ENCODE measurements around the gene VRK3.
A peak's percentile ranks its signal among the peaks of the same experiment; 100 is the strongest.

VRK3 gene

DNA sequence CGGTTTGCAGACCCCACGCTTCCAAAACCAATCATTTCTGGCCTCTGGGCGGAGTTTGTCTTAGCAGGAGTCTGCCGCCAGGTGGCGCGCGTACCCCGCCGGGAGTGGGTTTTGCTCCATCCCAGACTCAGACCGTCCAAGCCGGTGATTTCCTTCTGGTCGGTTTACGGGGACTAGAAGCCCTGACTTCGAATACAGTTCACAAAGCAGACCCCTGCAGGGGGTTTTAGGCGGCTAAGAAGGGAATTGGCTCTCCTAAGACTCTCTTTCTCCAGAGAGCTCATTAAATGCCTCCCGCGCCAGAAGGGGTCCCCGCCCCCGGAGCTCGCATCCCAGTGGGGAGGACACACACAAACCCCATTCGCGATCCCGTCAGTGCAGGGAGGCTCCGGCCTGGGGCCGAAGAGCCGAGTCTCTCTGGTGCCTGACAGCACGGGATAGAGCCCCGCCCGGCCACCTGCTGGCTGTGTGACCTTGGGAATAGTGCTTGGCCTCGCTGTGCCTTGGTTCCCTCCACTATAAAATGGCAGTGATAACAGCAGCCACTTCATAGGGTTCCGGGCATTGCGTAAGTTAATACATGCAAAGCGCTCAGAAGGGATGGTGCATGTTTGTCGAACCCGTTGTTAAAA, 87.3 kb downstream of the VRK3 start:
- peak overlapping the region; percentile 20 for H3K4me3 ChIP-seq (ENCODE audit: low read depth, low read length)
- TF ChIP-seq, protein P1, sequence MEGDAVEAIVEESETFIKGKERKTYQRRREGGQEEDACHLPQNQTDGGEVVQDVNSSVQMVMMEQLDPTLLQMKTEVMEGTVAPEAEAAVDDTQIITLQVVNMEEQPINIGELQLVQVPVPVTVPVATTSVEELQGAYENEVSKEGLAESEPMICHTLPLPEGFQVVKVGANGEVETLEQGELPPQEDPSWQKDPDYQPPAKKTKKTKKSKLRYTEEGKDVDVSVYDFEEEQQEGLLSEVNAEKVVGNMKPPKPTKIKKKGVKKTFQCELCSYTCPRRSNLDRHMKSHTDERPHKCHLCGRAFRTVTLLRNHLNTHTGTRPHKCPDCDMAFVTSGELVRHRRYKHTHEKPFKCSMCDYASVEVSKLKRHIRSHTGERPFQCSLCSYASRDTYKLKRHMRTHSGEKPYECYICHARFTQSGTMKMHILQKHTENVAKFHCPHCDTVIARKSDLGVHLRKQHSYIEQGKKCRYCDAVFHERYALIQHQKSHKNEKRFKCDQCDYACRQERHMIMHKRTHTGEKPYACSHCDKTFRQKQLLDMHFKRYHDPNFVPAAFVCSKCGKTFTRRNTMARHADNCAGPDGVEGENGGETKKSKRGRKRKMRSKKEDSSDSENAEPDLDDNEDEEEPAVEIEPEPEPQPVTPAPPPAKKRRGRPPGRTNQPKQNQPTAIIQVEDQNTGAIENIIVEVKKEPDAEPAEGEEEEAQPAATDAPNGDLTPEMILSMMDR (IDR thresholded peaks at IDR 0.05; ENCODE audit: low read depth, low read length) = peak; percentile 98
- DNase-seq (ENCODE audit: low read depth, low spot score) = peak; percentile 65
- in situ Hi-C loops (cut with HindIII; ENCODE audit: low sequenced_read_pairs) = no loop called here

DNA sequence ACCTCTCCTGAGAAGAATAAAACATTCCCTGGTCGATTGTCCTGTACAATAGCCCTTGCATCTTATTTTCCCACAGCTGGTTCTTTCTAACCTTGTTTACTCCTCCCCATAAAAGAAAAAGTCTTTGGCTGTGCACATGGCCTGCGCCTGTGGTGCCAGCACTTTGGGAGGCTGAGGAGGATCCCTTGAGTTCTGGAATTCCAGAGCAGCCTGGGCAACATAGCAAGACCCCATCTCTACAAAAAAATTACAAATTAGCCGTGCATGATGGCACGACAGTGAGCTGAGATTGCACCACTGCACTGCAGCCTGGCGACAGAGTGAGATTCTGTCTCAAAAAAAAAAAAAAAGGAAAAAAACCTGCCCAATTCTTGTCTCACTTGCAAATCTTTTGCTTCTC, 88.6 kb downstream of the VRK3 start:
- in situ Hi-C loops (cut with HindIII; ENCODE audit: low sequenced_read_pairs) = no loop called here
- TF ChIP-seq, protein P1 (IDR thresholded peaks at IDR 0.05; ENCODE audit: low read depth, low read length) = no peak
- H3K4me3 ChIP-seq (ENCODE audit: low read depth, low read length) = no peak overlapping the region
- DNase-seq (ENCODE audit: low read depth, low spot score) = no peak

DNA sequence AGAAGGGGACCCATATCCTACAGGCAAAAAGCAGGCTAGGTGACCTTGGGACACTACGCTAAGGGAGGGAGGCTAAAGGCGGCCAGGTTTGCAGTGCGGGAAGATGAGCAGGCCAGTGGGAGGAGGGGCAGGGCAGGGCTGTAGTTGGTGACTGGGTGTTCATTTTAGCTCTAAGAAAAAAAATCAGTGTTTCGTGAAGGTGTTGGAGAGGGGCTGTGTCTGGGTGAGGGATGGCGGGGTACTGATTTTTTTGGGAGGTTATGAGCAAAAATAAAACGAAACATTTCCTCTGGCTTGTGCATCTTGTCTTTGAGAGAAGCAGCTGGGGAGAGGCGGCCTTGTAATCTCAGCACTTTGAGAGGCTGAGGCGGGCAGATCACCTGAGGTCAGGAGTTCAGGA, 91.5 kb downstream of the VRK3 start:
- no peak for DNase-seq (ENCODE audit: low read depth, low spot score)
- in situ Hi-C loops (cut with HindIII; ENCODE audit: low sequenced_read_pairs) = no loop called here
- H3K4me3 ChIP-seq (ENCODE audit: low read depth, low read length) = no peak overlapping the region

DNA sequence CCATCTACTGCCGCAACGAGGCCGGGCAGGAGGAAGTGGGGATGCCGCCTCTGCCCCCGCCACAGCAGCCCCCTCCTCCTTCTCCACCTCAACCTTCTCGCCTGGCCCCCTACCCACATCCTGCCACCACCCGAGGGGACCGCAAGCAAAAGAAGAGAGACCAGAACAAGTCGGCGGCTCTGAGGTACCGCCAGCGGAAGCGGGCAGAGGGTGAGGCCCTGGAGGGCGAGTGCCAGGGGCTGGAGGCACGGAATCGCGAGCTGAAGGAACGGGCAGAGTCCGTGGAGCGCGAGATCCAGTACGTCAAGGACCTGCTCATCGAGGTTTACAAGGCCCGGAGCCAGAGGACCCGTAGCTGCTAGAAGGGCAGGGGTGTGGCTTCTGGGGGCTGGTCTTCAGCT, 92.4 kb downstream of the VRK3 start:
- H3K4me3 ChIP-seq (ENCODE audit: low read depth, low read length) = no peak overlapping the region
- no peak for DNase-seq (ENCODE audit: low read depth, low spot score)
- in situ Hi-C loops (cut with HindIII; ENCODE audit: low sequenced_read_pairs) = no loop called here
- TF ChIP-seq, protein P1 (IDR thresholded peaks at IDR 0.05; ENCODE audit: low read depth, low read length) = no peak

More for the DNA sequence above, 91.5 kb downstream of the VRK3 start:
- TF ChIP-seq, protein P1 (IDR thresholded peaks at IDR 0.05; ENCODE audit: low read depth, low read length) = no peak

DNA sequence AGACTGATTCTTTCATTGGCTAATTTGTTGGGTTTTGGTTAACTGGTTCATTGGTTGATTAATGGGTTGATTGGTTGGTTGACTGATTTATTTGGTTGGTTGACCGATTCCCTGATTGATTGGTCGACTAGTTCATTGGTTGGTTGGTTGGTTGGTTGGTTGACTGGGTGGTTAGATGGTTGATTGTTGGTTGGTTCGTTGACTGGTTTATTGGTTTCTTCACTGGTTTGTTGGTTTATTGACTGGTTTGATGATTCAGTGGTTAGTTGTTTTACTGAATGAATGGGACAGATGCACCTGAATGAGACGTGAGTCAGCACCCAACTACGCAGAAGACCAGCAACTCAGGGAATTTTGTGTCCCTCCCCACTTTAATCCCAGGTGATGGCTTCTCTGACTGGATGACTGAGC, 93.1 kb downstream of the VRK3 start:
- in situ Hi-C loops (cut with HindIII; ENCODE audit: low sequenced_read_pairs) = no loop called here
- TF ChIP-seq, protein P1 (IDR thresholded peaks at IDR 0.05; ENCODE audit: low read depth, low read length) = no peak
- no peak for DNase-seq (ENCODE audit: low read depth, low spot score)
- H3K4me3 ChIP-seq (ENCODE audit: low read depth, low read length) = no peak overlapping the region

DNA sequence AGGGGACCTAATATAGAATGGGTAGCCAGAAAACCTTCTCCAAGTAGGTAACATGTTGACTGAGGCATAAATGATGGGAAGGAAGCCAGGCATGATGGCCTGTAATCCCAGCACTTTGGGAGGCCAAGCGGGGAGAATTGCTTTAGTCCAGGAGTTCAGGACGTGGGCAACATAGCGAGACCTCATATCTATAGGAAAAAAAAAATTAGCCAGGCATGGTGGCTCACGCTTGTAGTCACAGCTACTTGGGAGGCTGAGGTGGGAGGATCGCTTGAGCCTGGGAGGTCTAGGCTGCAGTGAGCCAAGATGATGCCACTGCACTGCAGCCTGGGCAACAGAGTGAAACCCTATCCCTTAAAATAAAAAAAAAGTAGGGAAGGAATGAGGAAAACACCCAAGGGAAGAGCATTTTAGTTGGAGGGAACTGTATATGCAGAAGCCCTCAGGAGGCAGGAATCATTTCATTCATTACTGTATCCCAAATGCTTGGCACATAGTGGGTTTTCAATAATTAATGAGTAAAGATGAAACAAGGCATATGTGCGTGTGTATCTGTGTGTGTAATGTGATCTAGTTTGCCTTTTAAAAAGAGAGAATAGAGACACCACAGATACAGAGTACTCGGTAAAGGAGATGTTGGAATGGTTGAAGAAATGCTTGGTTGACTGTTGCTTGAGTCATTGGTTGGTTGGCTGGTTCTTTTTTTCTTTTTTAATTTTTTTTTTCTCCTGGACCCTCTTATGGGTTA, 93.7 kb downstream of the VRK3 start:
- in situ Hi-C loops (cut with HindIII; ENCODE audit: low sequenced_read_pairs) = no loop called here
- DNase-seq (ENCODE audit: low read depth, low spot score) = no peak
- TF ChIP-seq, protein P1 (IDR thresholded peaks at IDR 0.05; ENCODE audit: low read depth, low read length) = no peak
- no peak overlapping the region for H3K4me3 ChIP-seq (ENCODE audit: low read depth, low read length)

Measured in astrocyte of the spinal cord (primary cell).